ENCODE measurements around the gene RAB13.
A peak's percentile ranks its signal among the peaks of the same experiment; 100 is the strongest.

RAB13 gene

DNA sequence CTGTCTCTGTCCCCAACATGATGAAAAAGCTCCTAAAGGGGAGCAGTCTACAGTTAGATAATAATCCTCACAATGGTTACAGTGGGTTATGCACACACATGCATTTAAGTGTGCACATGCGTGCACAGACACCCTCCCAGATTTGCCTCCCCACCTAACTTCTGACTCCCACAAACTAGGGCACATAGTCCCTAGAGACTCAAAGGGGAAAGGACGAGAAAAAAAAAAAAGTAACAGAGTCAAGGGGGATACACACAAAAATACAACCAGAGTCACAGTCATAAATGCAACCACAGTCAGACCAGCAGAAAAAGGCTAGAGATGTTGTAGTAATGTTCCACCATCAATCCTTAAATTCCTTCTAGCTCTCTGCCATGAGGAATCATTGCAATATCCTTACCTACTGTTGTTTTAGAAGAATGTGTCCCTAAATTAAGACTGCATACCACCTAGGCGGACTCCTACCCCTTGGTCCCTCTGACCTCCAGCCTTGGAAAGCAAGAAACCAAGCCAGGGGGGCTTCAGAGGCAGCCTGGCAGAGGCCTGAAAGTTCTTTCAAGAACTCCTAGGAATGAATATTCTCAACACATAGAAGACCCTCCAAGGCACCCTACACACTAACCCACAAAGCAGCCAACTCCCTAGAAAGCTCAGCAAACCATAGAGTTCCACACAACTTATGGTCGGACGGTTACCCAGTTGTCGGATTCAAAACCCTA lies 29.0 kb downstream of the RAB13 start:
- no peak for DNase-seq (ENCODE audit: low spot score)

DNA sequence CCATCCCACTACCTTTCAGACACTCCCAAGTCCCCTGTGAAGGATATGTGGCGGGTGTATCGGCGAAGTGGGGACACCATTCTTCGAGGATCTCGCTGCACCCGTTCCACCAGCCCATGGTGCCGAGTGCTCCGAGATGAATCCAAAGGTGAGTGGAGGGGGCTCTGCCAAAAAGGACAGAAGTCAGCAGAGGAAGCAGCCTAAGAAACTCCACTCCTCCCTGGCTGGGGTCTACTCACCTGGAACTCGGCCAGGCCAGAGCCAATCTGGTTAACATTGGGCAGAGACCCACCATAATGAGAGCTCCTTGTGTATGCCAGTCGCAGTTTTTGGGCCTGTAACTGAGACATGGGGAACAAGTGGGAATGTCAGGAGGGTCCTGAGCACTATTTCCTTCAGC lies 31.3 kb downstream of the RAB13 start:
- no peak for DNase-seq (ENCODE audit: low spot score)

DNA sequence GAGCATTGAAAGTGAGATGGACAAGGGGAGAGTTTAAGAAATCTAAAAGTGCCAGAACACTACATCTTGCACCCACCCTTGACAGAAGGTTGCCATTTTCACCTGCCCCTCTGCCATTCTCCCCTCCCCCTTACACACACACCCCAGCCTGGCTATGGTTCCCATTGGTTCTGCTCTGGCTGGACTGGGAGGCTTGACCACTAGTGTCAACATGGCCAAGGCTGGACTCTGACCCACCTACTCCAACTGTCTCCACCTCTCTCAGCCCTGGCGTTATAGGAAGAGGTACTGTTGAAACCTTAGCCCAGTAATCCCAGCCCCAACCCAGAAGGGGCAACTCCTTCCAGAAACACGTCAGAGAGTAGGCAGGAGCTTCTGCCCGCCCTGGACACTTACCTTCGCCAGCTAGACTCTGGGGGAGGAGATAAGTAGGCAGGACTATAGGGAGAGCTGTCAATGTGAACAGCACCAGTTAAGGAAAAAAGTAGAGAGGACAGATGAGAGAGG lies 32.2 kb downstream of the RAB13 start:
- DNase-seq (ENCODE audit: low spot score), result no peak

DNA sequence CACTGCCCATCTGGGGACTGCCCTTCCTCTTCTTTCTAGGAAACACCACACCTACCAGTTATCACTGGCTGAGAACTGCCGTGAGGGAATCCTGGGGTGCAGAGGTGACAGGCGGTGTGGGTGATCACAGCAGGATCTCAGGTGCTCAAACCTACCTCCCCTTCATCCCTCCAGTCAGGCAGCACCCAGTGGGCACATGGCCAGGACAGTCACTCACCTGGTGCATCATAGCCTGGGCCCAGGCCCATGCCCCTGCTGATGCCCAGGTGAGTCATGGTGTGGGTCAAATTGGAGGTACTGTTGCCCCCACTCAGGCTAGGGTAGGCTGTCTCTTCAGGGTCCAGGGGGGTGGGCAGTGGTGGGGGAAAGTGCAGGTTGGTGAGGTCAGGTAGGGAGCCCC lies 34.3 kb downstream of the RAB13 start:
- no peak for DNase-seq (ENCODE audit: low spot score)

DNA sequence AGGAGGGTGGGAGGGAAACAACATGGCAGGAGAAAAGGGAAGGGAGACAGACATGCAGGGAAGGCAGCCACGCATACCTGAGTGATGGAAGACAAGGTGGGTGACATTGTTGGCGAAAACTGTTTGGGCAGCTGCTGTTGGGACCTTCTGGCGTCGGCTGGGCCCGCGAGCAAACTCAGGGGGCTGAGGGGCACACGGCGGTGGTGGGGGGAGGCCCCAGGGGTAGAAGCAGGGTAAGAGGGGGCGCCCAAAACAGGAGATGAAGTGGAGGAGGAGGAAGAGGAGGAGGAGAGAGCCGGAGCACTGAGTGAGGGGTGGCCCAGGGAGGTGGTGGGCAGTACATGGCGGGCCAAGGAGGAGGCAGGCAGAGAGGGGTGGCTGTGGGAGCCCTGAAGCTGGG lies 35.0 kb downstream of the RAB13 start:
- DNase-seq (ENCODE audit: low spot score), result no peak

DNA sequence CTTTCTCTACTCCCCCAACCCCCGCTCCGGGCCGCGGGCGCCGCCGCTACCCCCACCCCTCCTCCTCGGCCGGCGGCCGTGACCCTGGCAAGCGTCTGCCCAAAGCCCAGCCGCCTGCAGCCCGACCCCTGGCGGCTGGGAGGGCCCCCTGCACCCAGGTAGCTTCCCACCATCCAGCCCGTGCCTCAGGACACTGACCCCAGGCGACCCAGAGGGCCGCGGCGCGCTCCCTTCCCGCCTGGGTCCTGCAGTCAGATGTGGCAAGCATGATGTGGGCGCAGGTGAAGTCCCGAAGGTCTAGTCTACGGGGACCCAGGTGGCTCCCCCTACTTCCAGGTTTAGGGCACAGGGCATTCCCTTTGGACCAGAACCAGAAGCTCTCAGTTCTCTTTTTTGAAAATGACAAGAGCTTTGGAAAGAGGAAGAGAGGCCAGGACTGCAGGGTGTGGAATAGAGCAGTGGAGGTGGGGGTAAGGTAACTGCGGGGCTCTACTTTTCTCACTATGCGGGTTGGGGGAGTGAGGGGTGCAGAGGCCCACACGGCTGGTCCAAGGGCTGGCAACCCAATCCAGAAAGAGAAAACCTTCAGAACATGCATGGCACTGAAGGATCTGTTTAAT lies 39.4 kb downstream of the RAB13 start, which contains the start of gene DENND4B:
Gene DENND4B, minus strand, starts transcription at position 97 of the 620 bp plus-strand sequence. CDS start 2,344 bp downstream, outside the sequence.
- DNase-seq (ENCODE audit: low spot score), result peak; percentile 70

DNA sequence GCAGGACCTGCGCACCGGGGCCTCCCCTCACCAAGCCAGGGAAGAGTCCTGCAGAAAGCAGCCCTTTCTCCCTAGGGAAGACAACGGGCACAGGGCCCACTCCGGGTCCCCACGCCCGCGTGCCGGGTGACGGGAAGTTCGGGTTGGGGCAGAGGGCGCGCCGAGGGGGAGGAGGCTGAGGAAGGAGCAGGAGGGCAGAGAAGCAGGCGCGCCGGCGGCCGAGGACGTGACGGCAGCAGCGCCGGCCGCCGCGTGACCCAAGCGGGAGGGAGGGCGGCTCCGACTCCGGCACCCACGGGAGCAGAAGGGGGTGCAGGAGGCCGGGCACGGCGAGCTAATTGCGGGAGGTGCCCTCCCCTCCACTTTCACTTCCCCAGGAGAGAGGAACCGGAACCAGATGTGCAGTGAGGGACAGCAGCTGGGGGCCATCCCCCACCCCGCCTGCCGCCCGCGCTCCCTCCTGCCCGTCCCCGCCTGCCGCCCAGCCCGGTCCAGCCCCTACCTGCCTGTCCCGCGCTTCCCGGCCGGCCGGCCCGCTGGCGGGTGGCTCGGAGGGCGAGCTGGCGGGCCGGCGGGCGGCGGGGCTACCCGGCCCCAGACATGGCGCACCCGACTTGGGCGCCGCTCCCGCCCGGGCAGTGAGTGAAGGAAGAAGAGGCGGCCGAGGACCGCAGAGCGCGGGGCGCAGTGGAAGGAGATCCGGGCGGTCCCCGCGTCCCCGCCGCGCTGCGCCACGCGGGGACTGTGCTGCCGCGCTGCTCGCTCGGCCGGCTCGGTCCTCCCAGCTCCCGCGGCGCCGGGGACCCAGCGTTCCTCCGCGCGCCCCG lies 40.1 kb downstream of the RAB13 start:
- DNase-seq (ENCODE audit: low spot score), result no peak

DNA sequence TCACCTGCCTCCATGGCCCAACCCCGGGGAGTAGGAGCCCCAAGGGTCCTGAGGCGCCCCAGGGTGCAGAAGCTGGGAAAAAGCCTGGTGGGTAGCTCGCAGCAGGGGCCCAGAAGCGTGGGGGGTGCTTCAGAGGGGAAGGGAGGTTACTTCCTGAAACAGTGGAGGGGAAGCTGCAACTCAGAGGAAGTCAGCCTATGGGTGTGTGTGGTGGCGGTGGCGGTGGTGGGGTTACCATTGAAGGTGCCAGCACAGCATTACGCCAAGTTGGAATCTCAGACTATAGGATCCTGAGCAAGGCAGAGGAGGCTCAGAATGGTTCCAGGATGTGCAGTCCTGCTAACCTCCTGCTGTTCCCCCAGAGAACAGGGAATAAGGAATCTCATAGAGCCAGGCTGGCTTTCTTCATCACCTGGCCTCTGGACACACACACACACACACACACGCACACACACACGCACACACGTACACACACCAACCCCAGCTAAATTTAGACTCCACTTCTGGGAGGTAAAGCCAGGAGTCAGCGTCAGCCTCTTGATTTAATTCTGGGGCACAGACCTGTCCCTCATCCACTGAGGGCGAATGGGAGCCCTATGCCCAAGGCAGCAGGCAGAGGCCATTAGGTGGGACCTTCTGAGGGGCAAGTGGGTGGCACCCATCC lies 40.9 kb downstream of the RAB13 start:
- DNase-seq (ENCODE audit: low spot score), result no peak

DNA sequence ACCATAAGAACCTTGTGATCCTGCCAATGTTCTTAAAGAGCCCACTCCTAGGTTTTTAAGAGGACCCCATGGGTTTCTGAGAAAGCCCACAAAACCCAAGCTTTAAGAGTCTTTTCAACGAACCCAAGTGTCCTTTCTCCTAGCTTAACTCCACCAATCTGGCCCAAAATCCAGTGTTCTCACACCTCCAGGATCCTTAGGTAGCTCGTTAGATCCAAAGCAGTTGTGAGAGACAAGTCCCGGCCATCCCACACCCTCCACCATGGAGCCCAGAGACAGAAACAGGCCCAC lies 41.4 kb downstream of the RAB13 start:
- DNase-seq (ENCODE audit: low spot score), result no peak

DNA sequence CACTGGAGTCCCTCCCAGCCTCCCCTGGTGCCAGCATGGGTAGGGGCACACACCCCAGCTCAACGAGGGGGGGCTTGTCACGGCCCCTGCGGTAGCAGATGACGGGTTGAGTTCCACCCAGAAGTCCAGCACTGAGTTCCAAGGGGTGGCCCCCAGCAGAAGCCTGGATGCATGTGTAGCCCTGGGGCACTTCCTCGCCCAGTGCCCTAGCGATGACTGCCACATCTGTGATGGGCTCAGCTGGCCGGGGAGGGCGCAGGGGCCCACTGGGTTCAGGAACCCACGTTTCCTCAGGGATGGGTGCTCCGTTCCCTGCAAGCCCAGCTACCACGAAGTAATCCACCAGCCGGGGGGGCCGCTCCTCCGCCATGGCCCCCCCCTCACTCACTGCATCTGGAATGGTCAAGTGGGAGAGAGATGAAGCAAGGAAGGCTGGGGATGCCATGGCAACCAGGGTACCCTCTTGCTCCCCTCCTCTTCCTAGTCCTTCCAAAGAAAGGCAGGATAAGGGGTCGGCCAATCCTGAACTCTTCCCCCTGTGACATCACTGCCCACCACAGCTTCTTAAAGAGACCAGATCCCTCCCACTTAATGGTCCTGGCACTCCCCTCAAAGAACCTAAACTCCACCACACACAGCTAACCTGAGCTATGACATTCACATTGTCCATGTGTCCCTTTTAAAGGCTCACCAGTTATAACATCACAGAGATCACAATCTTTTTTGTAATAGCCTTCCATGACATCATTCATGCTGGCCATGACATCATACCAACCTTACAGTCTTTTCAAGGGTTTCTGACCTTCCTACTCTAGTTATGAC lies 41.9 kb downstream of the RAB13 start:
- DNase-seq (ENCODE audit: low spot score), result no peak

DNA sequence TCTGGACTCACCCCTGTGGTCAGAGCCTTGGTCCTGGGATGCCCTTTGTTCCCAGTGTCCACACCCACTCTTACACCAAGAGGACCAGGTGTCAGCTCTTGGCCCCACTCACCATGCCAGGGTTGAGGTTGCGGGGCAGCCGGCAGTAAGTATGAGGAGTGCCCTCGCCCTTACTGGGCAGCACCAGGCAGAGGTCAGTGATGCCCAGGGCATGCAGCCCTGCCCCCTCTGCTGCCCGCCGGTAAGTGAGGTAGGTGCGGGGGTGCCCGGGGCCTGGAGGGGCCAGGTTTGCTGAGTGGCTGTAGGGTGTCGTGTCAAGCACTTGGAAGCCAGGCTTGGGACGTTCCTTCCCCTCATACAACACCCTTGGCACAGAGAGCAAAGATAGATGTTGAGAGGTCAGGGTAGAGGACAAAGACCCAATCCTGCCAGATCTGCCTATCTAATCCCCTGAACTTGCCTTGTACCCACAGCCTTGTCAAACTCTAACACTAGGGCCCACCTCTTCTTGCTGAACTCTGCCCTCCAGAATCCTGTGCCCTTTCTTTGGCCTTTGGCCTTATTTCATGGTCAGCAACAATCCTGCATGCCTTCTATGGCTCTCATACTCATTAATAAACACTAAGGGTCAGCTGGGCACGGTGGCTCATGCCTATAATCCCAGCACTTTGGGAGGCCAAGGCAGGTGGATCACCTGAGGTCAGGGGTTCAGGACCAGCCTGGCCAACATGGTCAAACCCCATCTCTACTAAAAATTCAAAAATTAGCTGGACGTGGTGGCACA lies 43.2 kb downstream of the RAB13 start:
- DNase-seq (ENCODE audit: low spot score), result no peak

DNA sequence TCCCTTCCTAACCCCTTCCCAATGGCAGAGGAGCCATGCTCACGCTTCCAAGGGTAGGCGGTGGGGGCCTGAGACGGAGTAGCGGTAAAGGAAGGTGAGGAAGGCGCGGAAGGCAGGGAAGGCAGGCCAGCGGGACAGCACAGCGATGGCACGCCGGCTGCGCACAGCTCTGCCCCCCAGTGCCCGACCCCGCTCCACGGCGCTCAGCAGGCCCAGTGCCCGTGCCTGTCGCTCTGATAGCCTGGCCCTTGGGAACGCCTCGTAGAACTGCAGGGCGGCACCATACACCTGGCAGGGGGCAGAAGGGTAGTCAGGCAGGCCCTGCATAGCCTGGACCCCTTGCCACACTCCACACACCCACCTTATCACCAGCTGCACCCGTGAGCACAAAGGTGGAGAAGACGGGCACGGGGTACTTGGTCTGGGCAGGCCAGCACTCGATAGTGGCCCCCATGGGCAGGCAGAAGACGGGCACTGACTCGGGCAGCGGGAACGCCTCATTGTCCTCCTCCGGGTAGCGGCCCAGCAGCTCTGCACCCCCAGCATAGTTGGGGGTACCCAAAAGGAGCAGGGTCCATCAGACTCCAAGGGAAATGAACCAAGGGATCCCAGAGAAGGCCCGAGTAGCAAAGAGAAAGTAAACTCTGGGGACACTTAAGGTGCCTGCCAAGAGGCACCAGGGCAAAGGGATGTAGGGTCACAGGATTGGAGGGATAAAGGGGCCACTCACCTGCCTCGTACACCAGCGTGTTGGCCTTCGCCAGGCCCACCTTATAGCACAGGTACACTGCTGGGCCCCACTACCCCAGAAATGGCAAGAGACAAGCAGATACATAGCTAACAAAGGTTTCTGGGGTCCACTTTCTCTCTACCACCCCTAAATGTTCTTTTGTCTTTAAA lies 44.1 kb downstream of the RAB13 start:
- DNase-seq (ENCODE audit: low spot score), result no peak

DNA sequence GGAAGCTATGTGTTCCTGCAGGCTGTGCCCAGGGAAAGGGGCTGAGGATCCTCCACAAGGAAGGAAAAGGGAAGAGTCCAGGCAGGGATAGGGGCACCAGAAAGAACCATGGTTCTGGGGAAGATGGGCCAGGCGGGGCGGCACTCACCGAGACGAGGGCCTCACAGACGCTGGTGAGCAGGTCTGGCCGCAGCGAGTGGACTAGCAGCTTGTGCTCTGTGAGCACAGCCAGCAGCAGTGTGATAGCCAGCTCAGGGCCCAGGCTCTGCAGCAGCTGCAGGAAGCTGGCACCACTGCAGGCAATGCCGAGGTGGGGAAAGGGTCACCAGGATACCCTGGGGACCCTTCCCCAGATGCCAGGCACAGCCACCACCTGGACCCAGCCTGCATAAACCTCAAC lies 45.4 kb downstream of the RAB13 start:
- DNase-seq (ENCODE audit: low spot score), result no peak

DNA sequence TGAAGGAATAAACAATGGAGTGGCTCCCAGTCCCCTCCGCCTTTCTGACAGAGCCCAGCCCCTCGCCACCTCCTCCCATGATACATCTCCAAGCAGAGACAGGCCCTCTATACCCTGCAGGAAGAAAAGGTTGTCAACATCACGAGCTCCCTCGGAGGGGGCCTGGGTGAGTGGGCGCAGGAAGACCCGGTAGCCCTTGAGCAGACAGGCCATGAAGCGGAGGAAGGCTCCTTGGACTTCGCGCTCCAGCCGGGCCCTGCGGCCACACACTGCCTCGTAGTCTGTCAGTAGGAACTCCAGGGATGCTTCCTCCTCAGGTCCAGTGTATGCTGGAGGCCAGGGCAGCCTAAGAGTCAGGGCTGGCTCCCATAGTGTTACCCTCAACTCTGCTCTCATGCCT lies 46.7 kb downstream of the RAB13 start:
- DNase-seq (ENCODE audit: low spot score), result no peak

DNA sequence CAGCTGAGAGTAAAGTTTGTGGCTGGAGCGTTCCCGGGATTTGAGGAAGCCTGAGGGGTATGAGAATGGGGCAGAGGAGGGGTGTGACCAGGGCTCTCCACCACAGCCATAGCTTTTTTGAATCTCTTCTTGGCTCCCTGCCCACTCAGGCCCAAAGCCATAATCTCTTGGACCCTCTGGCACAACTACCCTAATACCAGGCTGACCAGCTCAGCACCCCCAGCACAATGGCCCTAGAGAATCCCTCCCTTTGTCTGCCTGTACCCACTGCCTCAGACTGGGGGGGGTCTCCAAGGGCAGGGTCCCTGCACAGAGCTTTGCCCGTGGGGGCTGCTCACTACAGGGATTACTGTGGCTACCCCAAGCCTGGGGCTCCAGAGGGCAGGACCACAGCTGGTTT lies 47.1 kb downstream of the RAB13 start:
- DNase-seq (ENCODE audit: low spot score), result no peak

DNA sequence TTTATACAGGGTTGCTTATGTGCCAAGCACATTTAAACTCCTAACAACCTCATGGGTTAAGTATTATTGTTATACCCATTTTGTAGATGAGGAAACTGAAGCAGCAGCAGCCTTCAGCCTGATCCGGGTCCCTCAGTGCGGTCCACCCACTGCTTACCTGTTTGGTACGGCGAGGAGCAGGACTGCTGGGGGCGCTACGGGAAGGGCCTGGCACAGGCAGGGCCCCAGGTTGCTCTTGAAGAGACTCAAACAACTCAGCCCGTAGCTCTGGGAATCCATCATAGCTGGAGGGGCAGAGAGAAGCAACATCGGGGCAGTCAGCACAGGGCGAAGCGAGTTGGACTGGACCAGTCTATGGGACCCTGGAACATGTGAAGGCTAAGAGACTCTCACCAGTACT lies 48.8 kb downstream of the RAB13 start:
- no peak for DNase-seq (ENCODE audit: low spot score)

DNA sequence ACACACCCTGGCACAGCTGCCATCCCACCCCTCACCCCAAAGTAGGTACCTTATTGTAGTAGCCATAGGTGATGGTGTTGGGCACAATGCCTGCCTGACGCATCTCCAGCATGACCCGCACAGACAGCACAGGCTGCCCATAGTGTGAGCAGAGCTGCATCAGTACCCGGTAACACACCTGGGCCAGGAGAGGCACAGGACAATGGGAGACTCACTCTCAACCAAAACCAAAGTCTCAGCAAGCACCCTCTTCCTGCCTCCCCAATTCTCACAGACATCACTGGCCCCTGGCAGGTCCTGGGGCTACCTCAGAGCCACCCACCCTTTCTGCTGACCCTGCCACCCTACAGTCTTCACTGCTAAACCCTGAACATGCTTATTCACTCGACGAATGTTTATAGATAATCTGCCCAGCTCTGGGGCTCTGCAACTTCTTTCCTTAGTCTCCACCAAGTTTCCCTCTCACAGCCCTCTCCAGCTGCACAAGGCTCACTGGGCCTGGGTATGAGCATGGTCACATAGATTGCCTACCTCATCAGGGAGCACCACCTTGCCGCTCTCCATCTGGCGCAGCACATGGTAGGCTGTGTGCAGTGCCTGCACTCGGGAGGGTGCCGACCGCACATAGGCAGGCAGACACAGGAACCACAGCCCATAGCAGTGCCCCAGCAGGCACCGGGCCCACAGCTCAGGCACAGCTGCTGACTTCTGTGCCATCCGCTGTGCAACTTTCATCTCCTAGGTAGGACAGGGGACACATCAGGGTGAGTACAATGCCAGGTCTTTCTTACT lies 49.9 kb downstream of the RAB13 start:
- DNase-seq (ENCODE audit: low spot score), result no peak

DNA sequence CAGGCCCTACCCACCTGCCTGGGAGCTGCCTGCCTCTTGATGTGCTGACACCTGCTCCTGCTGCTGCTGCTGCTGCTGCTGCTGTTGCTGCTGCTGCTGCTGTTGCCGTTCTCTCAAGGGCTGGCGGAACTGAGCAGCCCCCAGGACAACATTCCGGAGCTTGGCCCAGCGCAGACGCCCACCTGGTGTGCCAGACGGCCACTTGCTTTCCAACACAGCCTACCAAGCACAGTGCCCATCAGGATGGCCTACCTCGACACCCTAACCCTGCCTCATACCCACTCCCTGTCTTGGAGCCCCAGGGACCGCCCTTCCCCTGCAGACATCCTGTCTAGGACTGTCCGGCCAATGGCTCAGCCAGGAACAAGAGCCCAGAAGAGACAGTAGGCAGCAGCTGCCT lies 51.4 kb downstream of the RAB13 start:
- DNase-seq (ENCODE audit: low spot score), result no peak

DNA sequence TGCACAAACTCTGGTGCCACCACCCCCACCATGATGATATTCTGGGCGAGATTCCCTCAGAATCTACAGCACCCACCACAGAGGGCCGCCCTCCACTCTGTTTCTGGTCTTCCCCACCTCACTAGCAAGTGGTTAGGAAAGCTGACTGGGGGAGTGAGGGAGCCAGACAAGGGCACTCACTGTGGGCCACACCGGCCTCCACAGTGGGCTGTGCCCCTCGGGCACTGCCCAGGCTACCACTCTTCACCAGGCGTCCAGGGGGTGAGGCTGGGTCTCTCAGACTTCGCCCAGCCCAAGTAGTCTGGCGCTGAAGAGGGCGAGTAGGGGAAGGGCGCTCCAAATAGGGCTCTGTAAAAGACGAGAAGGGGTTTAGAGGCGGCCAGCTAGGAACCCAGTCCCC lies 52.2 kb downstream of the RAB13 start:
- DNase-seq (ENCODE audit: low spot score), result no peak

Data from kidney capillary endothelial cell (primary cell).